Suppressor macrophage treated with lipopolysaccharide for 1 hour (primary cell): ENCODE results near the gene ADAMTSL4.

Source experiments
- DNase-seq, 3 donors: peaks; one replicate each; pipeline ENCODE4 v3.0.0-alpha.2; 2020 to 2022

ADAMTSL4 gene

DNA sequence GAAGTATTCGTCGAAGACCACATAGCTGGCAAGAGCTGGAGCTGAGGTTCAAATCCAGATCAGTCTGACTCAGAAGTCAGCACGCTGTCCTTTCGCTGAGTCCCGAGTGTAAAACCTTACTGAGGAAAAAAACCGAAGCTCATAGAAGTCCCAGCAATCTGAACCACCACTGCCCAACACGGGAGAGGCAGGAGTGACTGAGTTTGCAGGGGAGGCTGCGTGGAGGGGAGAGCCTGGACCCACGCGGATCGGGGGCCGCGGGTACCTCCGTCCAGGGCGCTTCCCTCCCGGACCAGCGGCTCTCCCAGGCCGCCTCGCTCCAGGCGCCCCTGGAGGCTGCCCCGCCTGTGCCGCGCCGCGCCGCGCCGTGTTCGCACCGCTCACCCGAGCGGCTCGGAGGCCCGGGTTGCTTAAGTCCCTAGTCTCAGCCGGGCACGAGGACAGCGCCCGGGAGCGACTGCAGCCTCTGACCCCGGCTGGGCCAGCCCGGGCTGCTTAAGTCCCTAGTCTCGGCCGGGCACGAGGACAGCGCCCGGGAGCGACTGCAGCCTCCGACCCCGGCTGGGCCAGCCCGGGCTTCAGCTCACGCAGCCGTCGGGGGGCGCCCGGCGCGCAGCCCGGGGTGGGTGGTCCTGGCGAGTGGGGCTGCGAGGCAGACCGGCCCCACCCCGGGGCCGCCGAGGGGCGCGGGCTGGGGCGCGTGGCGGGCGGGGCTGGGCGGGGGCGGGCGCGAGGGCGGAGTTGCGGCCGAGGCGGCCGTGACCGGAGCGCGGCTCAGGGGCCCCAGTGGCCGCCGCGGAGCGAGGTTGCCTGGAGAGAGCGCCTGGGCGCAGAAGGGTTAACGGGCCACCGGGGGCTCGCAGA, at the start of gene ADAMTSL4:
Gene ADAMTSL4, plus strand, starts transcription at position 777 of the 864 bp plus-strand sequence. CDS start 2,881 bp downstream, outside the sequence.
- DNase-seq = peak; percentile 68 to 86 (median 75)

DNA sequence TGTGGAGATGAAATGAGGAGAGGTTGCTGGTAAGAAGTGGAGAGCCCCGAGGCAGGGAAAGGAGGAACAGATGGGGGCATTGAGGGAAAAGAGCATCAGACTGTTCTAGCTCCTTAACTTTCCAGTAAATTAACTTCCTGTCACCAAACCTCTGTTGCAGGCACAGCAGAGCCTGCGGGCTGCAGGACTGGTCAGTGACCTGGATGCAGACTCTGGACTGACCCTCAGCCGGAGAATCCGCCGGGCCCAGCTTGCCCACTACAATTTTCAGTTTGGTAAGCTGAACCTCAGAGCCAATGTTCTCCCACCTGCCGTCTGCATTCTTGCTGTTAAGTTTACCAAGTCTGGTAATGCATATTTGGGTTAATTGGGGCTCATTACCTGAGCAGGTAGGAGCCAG, 43.8 kb upstream of the ADAMTSL4 start:
- DNase-seq = no peak

GRCh38 chr1:150507912-150508864, 41.0 kb upstream of the ADAMTSL4 start, which contains the start of gene ECM1:
Gene ECM1, plus strand, starts transcription at chr1:150508109. Its CDS starts 101 bp downstream, at chr1:150508210.
- DNase-seq = peak; percentile 79 to 85 (median 83)

- DNase-seq = no peak
These were observed 40.2 kb upstream of the ADAMTSL4 start for GRCh38 chr1:150508982-150509381.

DNA sequence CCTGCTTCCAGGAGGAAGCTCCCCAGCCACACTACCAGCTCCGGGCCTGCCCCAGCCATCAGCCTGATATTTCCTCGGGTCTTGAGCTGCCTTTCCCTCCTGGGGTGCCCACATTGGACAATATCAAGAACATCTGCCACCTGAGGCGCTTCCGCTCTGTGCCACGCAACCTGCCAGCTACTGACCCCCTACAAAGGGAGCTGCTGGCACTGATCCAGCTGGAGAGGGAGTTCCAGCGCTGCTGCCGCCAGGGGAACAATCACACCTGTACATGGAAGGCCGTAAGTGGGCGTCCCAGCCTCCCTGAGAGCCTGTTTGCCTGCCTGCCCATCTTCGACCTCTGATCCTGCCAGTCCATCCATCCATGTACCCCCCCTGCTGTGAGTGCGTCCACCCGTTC, 37.7 kb upstream of the ADAMTSL4 start:
- no peak for DNase-seq

DNA sequence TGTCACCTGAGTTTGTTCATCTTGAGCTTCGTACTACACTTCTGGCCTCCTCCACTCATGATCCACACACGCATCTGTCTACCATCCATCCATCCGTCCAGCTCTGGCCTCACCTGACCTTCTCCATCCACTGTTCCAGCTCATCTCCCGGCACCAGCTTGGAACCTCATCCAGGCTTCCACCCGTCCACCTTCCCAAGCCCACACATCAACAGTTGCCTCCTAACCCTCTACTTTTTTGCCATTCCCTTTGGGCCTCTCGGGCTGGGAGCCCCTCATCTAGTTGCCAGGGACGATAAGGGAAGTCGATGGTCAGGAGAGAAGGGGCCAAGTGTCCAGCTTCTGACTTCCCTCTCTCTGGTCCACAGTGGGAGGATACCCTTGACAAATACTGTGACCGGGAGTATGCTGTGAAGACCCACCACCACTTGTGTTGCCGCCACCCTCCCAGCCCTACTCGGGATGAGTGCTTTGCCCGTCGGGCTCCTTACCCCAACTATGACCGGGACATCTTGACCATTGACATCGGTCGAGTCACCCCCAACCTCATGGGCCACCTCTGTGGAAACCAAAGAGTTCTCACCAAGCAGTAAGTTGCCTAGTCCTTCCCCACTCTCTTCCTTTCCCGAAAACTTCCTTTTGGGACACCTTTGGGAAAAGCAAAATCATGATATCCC, 37.1 kb upstream of the ADAMTSL4 start:
- DNase-seq = no peak

- DNase-seq = no peak
These were observed 36.4 kb upstream of the ADAMTSL4 start for GRCh38 chr1:150512846-150513245.

- peak in 1 of 3 donors; percentile 16 for DNase-seq
These were observed 35.8 kb upstream of the ADAMTSL4 start for GRCh38 chr1:150513351-150513791.

- peak in 1 of 3 donors; percentile 15 for DNase-seq
These were observed 34.9 kb upstream of the ADAMTSL4 start for GRCh38 chr1:150514260-150514659.

- DNase-seq = no peak
These were observed 34.3 kb upstream of the ADAMTSL4 start for GRCh38 chr1:150514913-150515327.

GRCh38 chr1:150515328-150516049, 33.7 kb upstream of the ADAMTSL4 start, which contains the start of gene FALEC:
Gene FALEC, plus strand, starts transcription at chr1:150515752.
- DNase-seq = peak; percentile 97 to 99 (median 99)

GRCh38 chr1:150516050-150516591, 33.1 kb upstream of the ADAMTSL4 start:
- no peak for DNase-seq

DNA sequence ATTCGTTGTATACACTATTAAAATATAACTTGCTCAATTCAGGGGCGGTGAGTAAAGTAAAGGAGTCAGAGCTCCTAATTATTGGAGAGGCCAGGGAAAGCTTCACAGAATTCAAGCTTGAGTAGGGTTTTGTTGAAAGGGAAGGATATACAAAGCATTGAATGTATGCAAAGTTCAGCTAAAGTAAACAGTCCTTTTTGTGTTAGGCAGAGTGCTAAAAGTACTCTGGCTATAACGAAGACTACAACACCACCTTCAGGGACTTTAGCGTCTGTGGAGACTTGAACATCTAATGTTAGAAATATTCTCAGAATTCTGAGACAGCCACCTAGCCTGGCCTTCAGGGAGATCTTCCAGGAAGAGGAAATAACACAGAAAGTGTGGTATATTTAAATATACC, 32.6 kb upstream of the ADAMTSL4 start:
- no peak for DNase-seq

DNA sequence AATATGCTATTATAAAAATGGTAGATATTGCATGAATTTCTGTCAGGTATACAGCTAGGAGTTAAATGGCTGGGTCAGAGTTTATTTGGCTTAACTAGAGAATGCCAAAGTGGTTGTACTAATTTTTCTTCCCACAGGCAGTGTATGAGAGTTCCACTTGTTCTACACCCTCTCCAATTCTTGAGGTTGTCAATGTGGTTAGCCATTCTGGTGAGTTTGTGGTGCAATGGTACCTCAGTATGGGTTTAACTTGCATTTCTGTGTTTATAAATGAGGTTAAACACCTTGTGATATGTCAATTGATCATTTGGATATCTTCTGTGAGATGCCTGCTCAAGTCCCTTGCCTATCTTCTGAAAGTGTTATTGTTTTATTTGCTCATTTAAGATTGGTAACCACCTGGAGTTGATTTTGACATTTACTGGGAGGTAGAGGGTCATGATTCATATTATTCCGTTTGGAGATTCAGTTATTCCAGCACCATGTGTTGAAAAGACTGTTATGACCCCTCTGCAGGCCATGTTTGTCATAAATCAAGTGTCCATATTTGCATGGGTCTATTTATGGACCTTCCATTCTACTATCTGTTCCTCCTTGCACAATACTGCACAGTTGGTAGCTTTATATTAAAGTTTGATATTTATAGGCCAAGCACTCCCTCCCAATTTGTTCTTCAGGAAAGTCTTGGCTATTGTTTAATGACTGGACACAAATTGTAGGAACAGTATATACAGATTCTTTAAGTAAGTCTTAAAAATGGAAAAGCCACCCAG, 27.8 kb upstream of the ADAMTSL4 start:
- no peak for DNase-seq

DNA sequence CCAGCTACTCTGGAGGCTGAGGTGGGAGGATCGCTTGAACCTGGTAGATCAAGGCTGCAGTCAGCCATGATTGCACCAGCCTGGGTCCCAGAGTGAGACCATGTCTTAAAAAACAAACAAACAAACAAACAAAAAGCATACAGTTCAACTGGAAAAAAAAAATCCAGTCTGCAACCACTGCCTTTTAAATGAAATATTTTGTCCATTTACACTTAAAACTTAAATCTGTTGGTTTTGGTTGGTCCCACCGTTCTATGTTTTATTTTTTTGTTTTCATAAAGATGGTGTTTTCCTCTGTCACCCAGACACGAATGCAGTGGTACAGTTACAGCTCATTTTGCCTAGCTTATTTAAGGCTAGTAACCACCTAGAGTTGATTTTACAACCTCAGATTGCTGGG, 23.9 kb upstream of the ADAMTSL4 start:
- no peak for DNase-seq

DNA sequence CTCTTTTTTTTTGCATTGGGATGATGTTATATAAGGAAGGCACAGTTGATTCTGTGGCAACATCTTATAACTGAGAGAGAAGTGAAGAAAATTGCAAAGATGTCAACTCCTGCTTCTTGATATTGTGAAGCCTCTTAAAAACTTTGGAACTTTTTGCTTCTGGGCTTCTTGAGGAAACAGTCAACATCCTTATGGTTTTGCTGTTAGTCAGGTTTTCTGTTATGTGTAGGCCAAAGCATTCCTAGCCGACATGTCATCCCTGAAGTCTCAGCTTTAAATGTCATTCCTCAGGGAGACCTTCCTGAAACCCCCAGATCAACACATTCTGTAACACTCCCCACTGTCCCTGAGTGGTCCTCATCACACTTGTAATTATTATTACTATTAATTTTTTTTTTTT, 21.0 kb upstream of the ADAMTSL4 start:
- no peak for DNase-seq

DNA sequence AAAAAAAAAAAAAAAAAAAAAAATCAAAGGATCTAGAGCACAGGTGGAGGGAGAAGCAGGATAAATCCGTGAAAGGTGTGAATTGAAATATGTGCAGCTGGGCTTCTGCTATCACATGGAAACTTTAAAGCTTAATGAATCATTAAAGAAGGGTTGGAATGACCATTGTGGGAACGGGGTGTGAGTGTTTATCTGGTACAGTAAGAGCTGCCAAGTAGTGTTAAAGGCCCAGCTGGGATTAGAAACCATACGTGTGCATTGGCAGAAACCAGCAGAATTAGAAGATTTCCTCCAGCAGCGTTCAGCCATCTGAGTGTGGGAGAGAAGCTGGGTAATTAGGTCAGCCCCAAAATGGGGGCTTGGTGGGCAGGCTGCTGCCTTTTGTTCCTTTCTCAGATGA, 20.2 kb upstream of the ADAMTSL4 start:
- no peak for DNase-seq

GRCh38 chr1:150530491-150531159, 18.6 kb upstream of the ADAMTSL4 start:
- DNase-seq = no peak

GRCh38 chr1:150532860-150533259, 16.3 kb upstream of the ADAMTSL4 start:
- no peak for DNase-seq

GRCh38 chr1:150534002-150534401, 15.2 kb upstream of the ADAMTSL4 start:
- DNase-seq = no peak
